WTC11 (cell line): ENCODE data around the gene ADCY5. TPM values are rescaled to one million over a fixed set of nuclear protein-coding genes. Genes with fewer than 3 reads are reported as not detected.

Experiments
- ATAC-seq: fragments of 200-7000 bp; cut with Tn5 transposase; 2 replicates; pipeline ENCODE4 v1.10.0; 2021; ENCODE audit warnings: mild to moderate bottlenecking, moderate library complexity
- CTCF ChIA-PET: fragments of 300-600 bp; sonication (Branson Sonifier 250); formaldehyde crosslinking; loops from one replicate; lab custom pipeline; 2021; ENCODE audit warnings: antibody characterized with exemption; lab: Charles Lee
- POLR2A ChIA-PET: fragments of 350-600 bp; sonication (Branson Sonifier 250); formaldehyde crosslinking; loops from one replicate; lab custom pipeline; 2021; ENCODE audit warnings: antibody characterized with exemption; lab: Charles Lee
- DNase-seq: peaks from one replicate; pipeline ENCODE4 v3.0.0; 2021; ENCODE audit warnings: low spot score
- H3K27ac Mint-ChIP-seq: 2 replicates; pipeline ENCODE4 v1.8.0; 2021; ENCODE audit warnings: mixed read lengths
- H3K27me3 Mint-ChIP-seq: 2 replicates; pipeline ENCODE4 v1.8.0; 2021; ENCODE audit warnings: low read depth, mild to moderate bottlenecking, moderate library complexity, mixed read lengths
- H3K36me3 Mint-ChIP-seq: 2 replicates; pipeline ENCODE4 v1.8.0; 2021; ENCODE audit warnings: mixed read lengths
- H3K4me1 Mint-ChIP-seq: 2 replicates; pipeline ENCODE4 v1.8.0; 2022; ENCODE audit warnings: mixed read lengths
- H3K4me3 Mint-ChIP-seq: 2 replicates; pipeline ENCODE4 v1.8.0; 2021; ENCODE audit warnings: mild to moderate bottlenecking, moderate library complexity, mixed read lengths
- H3K9me3 Mint-ChIP-seq: 2 replicates; pipeline ENCODE4 v1.8.0; 2021; ENCODE audit warnings: mixed read lengths
- ATF1 ChIP-seq: sonication (generic); formaldehyde crosslinking; IDR thresholded peaks from 2 replicates; pipeline ENCODE4 v1.8.1; 2023; ENCODE audit warnings: mild to moderate bottlenecking, moderate library complexity, missing genetic modification reagents
- CBFB ChIP-seq: sonication (generic); formaldehyde crosslinking; IDR thresholded peaks from 2 replicates; pipeline ENCODE4 v1.8.1; 2022; ENCODE audit warnings: mild to moderate bottlenecking, low read depth, missing genetic modification reagents
- FOXK1 ChIP-seq: sonication (generic); formaldehyde crosslinking; IDR thresholded peaks from 2 replicates; pipeline ENCODE4 v1.8.0; 2022; ENCODE audit warnings: mild to moderate bottlenecking, moderate library complexity, missing genetic modification reagents
- GABPB1 ChIP-seq: sonication (generic); formaldehyde crosslinking; IDR thresholded peaks from 2 replicates; pipeline ENCODE4 v1.8.1; 2023; ENCODE audit warnings: mild to moderate bottlenecking, missing genetic modification reagents
- GRHL2 ChIP-seq: fragments of 250-450 bp; sonication (Bioruptor Pico); IDR thresholded peaks from 2 replicates; pipeline ENCODE4 v1.8.0; 2022; ENCODE audit warnings: mild to moderate bottlenecking, moderate library complexity; ENCODE audit not compliant: insufficient replicate concordance, severe bottlenecking
- GTF2I ChIP-seq: fragments of 250-450 bp; sonication (Bioruptor Pico); conservative IDR thresholded peaks from 2 replicates; pipeline ENCODE4 v1.4.0; 2021; ENCODE audit warnings: mild to moderate bottlenecking
- IRF2 ChIP-seq: sonication (generic); formaldehyde crosslinking; IDR thresholded peaks from 2 replicates; pipeline ENCODE4 v1.8.0; 2022; ENCODE audit warnings: low read depth, missing genetic modification reagents, borderline replicate concordance
- NFYB ChIP-seq: sonication (generic); formaldehyde crosslinking; conservative IDR thresholded peaks from 2 replicates; pipeline ENCODE4 v1.8.0; 2022; ENCODE audit warnings: low read depth, missing genetic modification reagents
- NR3C1 ChIP-seq: sonication (generic); formaldehyde crosslinking; conservative IDR thresholded peaks from 2 replicates; pipeline ENCODE4 v1.8.1; 2023; ENCODE audit warnings: low read depth, mild to moderate bottlenecking, missing genetic modification reagents
- RELA ChIP-seq: sonication (generic); formaldehyde crosslinking; IDR thresholded peaks from 2 replicates; pipeline ENCODE4 v1.8.1; 2022; ENCODE audit warnings: missing genetic modification reagents, mild to moderate bottlenecking, borderline replicate concordance
- RORB ChIP-seq: fragments of 250-450 bp; sonication (Bioruptor Pico); IDR thresholded peaks from 2 replicates; pipeline ENCODE4 v1.9.0; 2021; ENCODE audit warnings: mild to moderate bottlenecking
- TEAD1 ChIP-seq: sonication (generic); formaldehyde crosslinking; IDR thresholded peaks from 2 replicates; pipeline ENCODE4 v1.8.0; 2022; ENCODE audit warnings: mild to moderate bottlenecking, missing genetic modification reagents
- TP53 ChIP-seq: sonication (generic); formaldehyde crosslinking; IDR thresholded peaks from 2 replicates; pipeline ENCODE4 v1.8.1; 2023; ENCODE audit warnings: mild to moderate bottlenecking, missing genetic modification reagents
- ZNF121 ChIP-seq: sonication (generic); formaldehyde crosslinking; IDR thresholded peaks from 2 replicates; pipeline ENCODE4 v1.8.0; 2023; ENCODE audit warnings: missing genetic modification reagents
- ZNF416 ChIP-seq: fragments of 250-450 bp; sonication (Bioruptor Pico); IDR thresholded peaks from 2 replicates; pipeline ENCODE4 v1.9.0; 2021; ENCODE audit warnings: mild to moderate bottlenecking, inconsistent platforms
- ZNF671 ChIP-seq: fragments of 250-450 bp; sonication (Bioruptor Pico); IDR thresholded peaks from 2 replicates; pipeline ENCODE4 v1.8.0; 2021; ENCODE audit warnings: mild to moderate bottlenecking
- total RNA-seq: library from RNA; stranded (reverse); gene quantifications from 3 replicates; pipeline ENCODE4 v1.2.3, GENCODE V29; 2021
- TF ChIP-seq, protein P1 (sequence below): sonication (generic); formaldehyde crosslinking; IDR thresholded peaks from 2 replicates; pipeline ENCODE4 v1.8.1; 2023; ENCODE audit warnings: mild to moderate bottlenecking, missing genetic modification reagents, moderate library complexity
- TF ChIP-seq, protein P2 (sequence below): fragments of 250-450 bp; sonication (Bioruptor Pico); IDR thresholded peaks from 2 replicates; pipeline ENCODE4 v1.9.0; 2021; ENCODE audit warnings: mild to moderate bottlenecking, borderline replicate concordance
- TF ChIP-seq, protein P3 (sequence below): sonication (generic); formaldehyde crosslinking; IDR thresholded peaks from 2 replicates; pipeline ENCODE4 v1.8.0; 2022; ENCODE audit warnings: mild to moderate bottlenecking, missing genetic modification reagents

The ADCY5 gene
- total RNA-seq, 1 experiment from 2014 or later = 23.5 TPM

DNA sequence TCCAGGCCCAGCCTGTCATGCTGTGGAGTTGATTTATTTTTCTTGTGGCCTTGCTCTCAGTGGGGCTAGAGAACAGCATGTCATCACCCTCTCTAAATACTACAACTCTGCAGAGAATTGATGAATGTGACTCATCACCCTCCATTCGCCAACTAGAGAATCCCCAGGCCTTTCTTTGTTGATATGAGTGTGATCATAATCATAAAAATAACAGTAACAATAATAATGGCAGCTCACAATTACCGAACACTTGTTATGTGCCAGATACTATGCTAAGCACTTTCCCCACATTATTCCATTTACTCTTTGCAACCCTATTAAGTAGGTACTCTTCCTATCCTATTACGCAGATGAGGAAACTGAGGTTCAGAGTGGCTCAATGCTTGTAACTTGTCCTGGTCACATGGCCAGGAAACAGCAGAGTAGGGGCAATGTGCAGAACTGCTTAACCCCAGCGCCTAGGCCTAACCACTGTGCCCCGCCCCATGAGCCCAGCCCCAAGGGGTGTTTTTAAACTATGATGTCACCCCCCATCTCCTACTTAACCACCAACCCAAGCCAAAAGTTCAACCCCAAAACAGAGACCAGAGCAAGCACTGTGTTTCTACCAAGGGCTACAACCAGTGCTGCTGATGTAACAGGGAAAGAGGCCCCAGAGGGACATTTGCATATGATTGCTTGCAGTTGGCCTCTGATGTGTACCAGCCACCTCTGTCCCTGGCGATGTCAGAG lies 104.5 kb downstream of the ADCY5 start:
- Mint-ChIP-seq H3K9me3 (no peaks in the 10 kb centered on the region), H3K4me1 (peaks cover 19% of the 10 kb centered on the region), H3K4me3 (no peak overlapping the region), H3K27me3 (no peaks in the 10 kb centered on the region), H3K27ac (no peak overlapping the region), H3K36me3 (no peaks in the 10 kb centered on the region)
- POLR2A ChIA-PET = no interaction called here
- CTCF ChIA-PET = interaction anchor here (1.7 kb wide), 1 partner anchor 68 kb away, joined by 5 read pairs; no protein-coding TSS in a partner anchor
- ATAC-seq (peak; percentile 62), DNase-seq (no peak)
- TF ChIP-seq TEAD1 = no peak
- TF ChIP-seq, protein P1, sequence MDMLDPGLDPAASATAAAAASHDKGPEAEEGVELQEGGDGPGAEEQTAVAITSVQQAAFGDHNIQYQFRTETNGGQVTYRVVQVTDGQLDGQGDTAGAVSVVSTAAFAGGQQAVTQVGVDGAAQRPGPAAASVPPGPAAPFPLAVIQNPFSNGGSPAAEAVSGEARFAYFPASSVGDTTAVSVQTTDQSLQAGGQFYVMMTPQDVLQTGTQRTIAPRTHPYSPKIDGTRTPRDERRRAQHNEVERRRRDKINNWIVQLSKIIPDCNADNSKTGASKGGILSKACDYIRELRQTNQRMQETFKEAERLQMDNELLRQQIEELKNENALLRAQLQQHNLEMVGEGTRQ (CRISPR knock-in tag) = peak; percentile 43; the same call in 1 of the 2 replicates

DNA sequence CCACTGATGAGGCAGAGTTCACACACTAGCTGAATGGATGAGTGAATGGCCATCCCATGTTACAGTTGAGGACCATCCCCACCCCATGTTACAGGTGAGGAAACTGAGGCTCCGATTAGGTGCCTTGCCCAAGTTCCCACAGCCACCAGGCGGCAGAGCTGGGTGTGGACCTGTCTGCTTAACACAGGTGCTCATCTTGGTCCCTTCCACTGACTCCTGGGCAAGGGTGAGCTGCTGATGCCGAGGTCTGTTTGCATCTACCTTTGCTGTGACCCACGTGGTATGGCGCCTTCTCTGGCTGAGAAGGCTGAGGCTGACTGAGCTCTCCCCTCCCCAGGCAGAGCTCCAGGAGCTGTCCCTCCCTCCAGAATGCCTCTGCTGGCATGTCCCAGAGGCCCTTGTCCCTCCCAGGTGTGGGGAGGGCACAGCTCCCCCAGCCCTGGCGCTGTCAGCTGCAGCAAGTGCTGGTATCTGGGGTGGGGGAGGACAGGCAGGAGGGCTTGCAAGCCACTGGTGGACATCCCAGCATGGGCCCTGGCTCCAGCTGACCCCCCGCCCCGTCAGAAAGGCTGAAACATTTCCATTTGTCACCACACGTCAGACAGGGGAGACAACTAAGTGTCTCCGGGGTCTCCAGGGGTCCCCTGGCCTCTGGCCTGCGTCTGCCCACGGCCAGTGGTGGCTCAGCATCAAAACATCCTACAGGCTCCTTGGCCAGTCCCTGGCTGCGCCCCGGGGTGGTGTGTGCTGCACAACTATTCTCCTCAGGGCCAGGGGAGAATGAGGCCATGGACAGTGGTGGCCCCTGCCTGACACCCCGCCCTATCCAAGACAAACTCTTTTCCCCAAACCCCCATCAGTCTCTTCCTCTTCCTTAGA lies 105.4 kb downstream of the ADCY5 start:
- Mint-ChIP-seq H3K27me3 (no peaks in the 10 kb centered on the region), H3K4me1 (peaks cover 19% of the 10 kb centered on the region), H3K36me3 (no peaks in the 10 kb centered on the region), H3K27ac (no peak overlapping the region), H3K9me3 (no peaks in the 10 kb centered on the region), H3K4me3 (no peak overlapping the region)
- ChIA-PET CTCF (interaction anchor here (0.7 to 1.8 kb wide), 6 partner anchors 29 to 1285 kb away, joined by 3 to 9 read pairs (median 4); no protein-coding TSS in a partner anchor), POLR2A (no interaction called here)
- no peak for TF ChIP-seq RORB
- TF ChIP-seq NR3C1 (CRISPR knock-in tag) = no peak
- TF ChIP-seq TP53 (CRISPR knock-in tag) = no peak
- TF ChIP-seq ZNF121 (CRISPR knock-in tag) = no peak
- no peak for TF ChIP-seq ATF1 (CRISPR knock-in tag)
- TF ChIP-seq RELA (CRISPR knock-in tag) = no peak
- TF ChIP-seq, protein P2, sequence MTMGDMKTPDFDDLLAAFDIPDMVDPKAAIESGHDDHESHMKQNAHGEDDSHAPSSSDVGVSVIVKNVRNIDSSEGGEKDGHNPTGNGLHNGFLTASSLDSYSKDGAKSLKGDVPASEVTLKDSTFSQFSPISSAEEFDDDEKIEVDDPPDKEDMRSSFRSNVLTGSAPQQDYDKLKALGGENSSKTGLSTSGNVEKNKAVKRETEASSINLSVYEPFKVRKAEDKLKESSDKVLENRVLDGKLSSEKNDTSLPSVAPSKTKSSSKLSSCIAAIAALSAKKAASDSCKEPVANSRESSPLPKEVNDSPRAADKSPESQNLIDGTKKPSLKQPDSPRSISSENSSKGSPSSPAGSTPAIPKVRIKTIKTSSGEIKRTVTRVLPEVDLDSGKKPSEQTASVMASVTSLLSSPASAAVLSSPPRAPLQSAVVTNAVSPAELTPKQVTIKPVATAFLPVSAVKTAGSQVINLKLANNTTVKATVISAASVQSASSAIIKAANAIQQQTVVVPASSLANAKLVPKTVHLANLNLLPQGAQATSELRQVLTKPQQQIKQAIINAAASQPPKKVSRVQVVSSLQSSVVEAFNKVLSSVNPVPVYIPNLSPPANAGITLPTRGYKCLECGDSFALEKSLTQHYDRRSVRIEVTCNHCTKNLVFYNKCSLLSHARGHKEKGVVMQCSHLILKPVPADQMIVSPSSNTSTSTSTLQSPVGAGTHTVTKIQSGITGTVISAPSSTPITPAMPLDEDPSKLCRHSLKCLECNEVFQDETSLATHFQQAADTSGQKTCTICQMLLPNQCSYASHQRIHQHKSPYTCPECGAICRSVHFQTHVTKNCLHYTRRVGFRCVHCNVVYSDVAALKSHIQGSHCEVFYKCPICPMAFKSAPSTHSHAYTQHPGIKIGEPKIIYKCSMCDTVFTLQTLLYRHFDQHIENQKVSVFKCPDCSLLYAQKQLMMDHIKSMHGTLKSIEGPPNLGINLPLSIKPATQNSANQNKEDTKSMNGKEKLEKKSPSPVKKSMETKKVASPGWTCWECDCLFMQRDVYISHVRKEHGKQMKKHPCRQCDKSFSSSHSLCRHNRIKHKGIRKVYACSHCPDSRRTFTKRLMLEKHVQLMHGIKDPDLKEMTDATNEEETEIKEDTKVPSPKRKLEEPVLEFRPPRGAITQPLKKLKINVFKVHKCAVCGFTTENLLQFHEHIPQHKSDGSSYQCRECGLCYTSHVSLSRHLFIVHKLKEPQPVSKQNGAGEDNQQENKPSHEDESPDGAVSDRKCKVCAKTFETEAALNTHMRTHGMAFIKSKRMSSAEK (CRISPR knock-in tag) = no peak
- no peak for TF ChIP-seq GTF2I (CRISPR knock-in tag)
- no peak for TF ChIP-seq FOXK1 (CRISPR knock-in tag)
- TF ChIP-seq, protein P1 (CRISPR knock-in tag) = no peak
- TF ChIP-seq GABPB1 (CRISPR knock-in tag) = no peak
- no peak for TF ChIP-seq GRHL2 (CRISPR knock-in tag)
- TF ChIP-seq NFYB (CRISPR knock-in tag) = no peak
- TF ChIP-seq IRF2 (CRISPR knock-in tag) = no peak
- TF ChIP-seq ZNF671 (CRISPR knock-in tag) = no peak
- TF ChIP-seq, protein P3, sequence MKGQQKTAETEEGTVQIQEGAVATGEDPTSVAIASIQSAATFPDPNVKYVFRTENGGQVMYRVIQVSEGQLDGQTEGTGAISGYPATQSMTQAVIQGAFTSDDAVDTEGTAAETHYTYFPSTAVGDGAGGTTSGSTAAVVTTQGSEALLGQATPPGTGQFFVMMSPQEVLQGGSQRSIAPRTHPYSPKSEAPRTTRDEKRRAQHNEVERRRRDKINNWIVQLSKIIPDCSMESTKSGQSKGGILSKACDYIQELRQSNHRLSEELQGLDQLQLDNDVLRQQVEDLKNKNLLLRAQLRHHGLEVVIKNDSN (CRISPR knock-in tag) = no peak
- TF ChIP-seq ZNF416 (CRISPR knock-in tag) = no peak
- no peak for TF ChIP-seq CBFB (CRISPR knock-in tag)
- no peak for ATAC-seq
- peak; percentile 3 for DNase-seq
